MM.1S (cell line): ENCODE results near the gene CYP4F12.

Experiments
- CTCF ChIP-seq: fragments of 300-600 bp; sonication (generic); IDR thresholded peaks from 2 replicates; pipeline ENCODE4 v1.5.1; 2016; ENCODE audit warnings: antibody characterized with exemption, low read length, mixed read lengths
- EZH2 ChIP-seq: fragments of 300-600 bp; sonication (generic); optimal IDR thresholded peaks from 2 replicates; pipeline ENCODE3; 2017; ENCODE audit warnings: low read depth, mild to moderate bottlenecking, antibody characterized with exemption, low read length, mixed read lengths
- EZH2phosphoT487 ChIP-seq: fragments of 300-600 bp; sonication (generic); IDR thresholded peaks from 2 replicates; pipeline ENCODE4 v1.6.1; 2018; ENCODE audit warnings: antibody characterized with exemption, low read length

- TF ChIP-seq CTCF = no peak
- no peak for TF ChIP-seq EZH2
- TF ChIP-seq EZH2phosphoT487 = no peak
These were observed 37.7 kb upstream of the CYP4F12 start for GRCh38 chr19:15635016-15635805.
